HG02678 (cell line): Measurements from ENCODE around the gene RHOXF2.
A peak's percentile ranks its signal among the peaks of the same experiment; 100 is the strongest.
"Not testable (repeated sequence)": the region's sequence is repeated elsewhere in the genome, so short reads cannot be mapped to it uniquely, and the experiment has no call there.

Source experiments
- ATAC-seq: cut with Tn5 transposase; IDR thresholded peaks from one replicate; pipeline ENCODE4 v1.9.1; 2021; ENCODE audit warnings: mild to moderate bottlenecking, moderate library complexity; ENCODE audit not compliant: unreplicated experiment

RHOXF2 gene

DNA sequence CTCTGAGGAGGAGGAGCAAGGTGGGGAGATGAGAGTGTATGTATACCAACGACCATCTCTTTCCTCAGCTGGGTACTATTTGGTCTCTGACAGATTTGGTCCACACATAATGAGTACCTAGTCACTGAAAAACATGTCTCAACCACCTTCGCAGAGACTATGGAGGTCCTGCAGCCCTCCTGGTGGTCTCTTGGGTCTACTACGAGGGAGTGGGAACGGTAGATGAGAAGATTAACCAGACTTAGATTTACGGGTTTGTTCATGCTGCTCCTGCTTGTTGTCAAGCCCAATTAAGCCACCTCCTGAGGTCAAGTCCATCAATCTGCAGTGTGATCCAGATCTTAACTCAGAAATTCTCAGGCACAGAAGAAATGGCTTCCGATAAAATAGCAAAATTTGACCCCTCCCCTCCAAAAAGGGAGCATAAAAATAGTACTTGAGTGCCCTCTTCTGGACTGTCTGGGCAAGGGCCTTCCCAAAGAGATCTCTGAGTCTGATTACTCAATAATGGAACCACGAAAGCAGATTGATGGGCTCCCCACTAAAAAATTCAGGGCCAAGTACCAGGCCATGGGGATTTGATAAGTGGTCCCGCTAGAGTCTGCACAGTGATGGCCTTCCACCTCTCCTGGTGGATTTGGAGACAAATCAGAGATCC, 38.3 kb downstream of the RHOXF2 start:
- ATAC-seq, result not testable (repeated sequence)

DNA sequence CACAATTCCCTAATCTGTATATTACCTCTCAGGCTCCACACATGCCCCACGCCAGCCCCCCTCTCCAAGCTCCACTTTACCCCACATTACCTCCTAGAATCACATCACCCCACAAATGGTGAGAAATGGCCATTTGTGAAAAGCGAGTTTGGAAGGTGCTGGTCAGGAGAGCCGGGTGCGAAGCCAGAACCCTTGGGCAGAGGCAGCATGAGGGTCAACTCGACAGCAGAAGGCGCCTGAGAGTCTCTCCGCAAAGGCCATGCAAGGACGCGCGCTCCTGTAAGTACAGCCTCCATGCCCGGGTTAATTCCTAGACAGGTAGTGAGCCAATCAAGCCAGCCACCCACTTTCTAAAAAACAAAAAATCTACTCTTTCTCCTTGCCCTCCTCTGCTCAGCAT, 42.4 kb downstream of the RHOXF2 start:
- no peak for ATAC-seq

DNA sequence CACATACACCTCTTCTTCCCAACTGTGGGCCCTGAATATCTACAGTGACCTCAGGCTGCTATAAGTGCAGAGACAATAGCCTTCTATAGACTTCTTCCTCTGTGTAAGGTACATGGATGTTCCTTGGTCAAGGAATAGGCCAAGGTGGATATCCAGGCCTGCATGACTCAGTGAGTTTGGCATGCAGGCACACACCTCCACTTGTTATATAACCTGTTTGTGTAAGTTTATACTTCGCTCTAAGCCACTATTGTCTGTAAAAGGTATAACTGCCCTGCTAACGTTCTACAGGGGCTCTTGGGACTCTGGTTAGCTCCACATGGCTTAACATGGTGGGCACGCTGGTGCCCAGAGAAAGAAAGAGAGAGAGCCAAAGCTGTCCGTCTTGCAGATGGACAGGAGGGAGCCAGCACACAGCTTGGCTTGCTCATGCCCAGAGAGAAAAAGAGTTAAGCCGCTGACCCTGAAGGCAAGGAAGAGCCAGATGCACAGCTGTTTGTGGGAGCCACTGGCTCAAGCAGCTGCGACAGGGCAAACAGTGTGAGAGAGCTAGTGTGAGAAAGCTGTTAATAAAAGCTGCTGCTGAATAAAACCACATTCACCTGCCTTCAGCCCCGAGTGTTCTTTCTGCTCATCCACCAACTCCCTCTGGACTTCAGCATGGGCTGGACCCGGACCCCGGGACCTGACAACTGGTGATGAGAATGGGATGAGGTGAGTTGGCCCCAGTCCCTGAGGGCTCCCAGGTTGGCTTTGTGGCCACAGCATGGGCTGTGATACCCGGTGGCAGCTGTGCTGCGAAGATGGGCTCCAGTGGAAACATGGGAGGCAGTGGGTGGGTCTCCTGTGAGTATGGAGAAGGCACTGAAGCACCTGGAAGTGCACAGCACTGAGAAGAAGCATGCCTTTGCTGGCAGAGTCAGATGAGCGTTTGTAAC, 47.7 kb downstream of the RHOXF2 start:
- no peak for ATAC-seq

DNA sequence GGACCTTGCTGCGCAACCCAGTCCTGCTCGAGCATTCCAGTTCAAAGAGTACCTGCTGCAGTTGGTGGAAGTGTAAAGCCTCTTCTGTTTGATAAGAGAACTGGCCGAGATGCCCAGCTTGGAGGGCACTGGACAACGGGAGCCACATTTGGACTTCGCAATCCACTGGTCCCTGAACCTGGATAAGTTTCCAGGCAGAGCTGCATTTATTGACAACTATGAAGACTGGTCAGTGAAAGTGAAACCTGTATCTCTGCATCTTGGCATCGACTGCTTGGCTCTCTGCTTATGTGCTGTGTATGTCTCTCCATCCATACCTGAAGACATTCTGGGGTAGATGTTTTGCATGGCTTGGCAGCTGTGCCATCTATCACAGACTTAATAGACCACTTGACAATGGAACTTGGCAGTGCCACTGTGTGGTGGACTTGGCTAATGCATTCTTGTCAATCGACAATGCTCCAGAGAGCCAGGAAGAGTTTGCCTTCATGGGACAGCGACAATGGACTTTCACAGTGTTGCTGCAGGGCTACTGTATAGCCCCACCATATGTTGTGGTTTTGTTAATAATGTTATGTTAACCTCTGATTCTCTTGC, 48.7 kb downstream of the RHOXF2 start:
- no peak for ATAC-seq

DNA sequence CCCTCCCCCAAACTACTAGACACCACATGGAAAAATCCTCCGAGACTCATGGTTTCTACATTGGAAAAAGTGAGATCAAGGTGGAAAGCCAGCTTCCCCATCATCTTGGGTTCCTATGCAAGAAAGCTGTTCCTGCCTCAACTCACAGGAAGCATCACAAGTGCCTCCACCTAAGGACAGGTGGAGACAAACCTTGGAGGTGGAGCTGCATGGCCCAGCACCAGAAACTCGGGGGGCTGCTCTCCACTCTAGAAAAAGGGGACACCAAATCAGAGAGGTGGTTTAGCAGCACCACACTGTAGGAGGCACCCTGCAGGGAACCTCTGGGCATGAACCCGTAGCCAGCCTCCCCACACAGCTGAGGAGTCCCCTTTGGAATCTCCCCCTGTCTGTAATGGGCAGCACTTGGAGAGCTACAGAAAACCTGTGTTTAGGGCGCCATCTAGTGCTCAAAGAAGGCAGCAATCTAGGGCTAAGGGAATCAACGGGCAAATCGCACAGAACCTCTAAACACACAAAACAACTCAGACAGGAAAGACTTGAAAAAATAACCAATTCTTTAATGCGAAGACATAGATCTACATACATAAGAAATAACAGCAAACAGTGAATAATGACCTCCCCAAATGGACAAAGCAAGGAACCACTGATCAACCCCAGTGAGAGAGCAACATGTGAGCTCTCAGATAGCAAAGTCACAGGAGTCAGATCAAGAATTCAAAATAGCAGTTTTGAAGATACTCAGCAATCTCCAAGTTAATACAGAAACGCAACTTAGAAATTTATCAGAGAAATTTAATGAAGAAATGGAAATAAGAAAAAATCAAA, 55.2 kb downstream of the RHOXF2 start:
- peak; percentile 72 for ATAC-seq
